Suprapubic skin (tissue), 3 donors: ENCODE measurements around the gene PTPN14.

ENCODE experiments used
- POLR2A ChIP-seq, 2 donors: fragments of 450-650 bp; IDR thresholded peaks; one replicate each; pipeline ENCODE4 v1.6.1; 2017; ENCODE audit warnings: antibody characterized with exemption in 2 of 2, mild to moderate bottlenecking in 2 of 2, moderate library complexity in 2 of 2
- TF ChIP-seq, protein P1 (sequence below), 2 donors: fragments of 200-600 bp in 1 of 2; fragments of 450-650 bp in 1 of 2; sonication (generic) in 1 of 2; IDR thresholded peaks; one replicate each; pipeline ENCODE4 v1.5.1; 2016 to 2019; ENCODE audit warnings: antibody characterized with exemption in 2 of 2, mild to moderate bottlenecking in 1 of 2, moderate library complexity in 1 of 2

DNA sequence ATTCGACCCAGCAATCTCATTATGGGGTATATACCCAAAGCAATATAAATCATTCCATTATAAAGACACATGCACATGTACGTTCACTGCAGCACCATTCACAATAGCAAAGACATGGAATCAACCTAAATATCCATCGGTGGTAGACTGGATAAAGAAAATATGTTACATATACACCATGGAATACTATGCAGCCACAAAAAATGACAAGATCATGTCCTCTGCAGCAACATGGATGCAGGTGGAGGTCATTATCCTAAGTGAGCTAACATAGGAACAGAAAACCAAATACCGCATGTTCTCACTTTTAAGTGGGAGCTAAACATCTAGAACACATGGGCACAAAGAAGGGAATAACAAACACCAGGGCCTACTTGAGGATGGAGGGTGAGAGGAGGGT is 115.5 kb downstream of the PTPN14 start:
- TF ChIP-seq, protein P1, sequence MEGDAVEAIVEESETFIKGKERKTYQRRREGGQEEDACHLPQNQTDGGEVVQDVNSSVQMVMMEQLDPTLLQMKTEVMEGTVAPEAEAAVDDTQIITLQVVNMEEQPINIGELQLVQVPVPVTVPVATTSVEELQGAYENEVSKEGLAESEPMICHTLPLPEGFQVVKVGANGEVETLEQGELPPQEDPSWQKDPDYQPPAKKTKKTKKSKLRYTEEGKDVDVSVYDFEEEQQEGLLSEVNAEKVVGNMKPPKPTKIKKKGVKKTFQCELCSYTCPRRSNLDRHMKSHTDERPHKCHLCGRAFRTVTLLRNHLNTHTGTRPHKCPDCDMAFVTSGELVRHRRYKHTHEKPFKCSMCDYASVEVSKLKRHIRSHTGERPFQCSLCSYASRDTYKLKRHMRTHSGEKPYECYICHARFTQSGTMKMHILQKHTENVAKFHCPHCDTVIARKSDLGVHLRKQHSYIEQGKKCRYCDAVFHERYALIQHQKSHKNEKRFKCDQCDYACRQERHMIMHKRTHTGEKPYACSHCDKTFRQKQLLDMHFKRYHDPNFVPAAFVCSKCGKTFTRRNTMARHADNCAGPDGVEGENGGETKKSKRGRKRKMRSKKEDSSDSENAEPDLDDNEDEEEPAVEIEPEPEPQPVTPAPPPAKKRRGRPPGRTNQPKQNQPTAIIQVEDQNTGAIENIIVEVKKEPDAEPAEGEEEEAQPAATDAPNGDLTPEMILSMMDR (IDR thresholded peaks at IDR 0.05), result no peak
- no peak for TF ChIP-seq POLR2A (IDR thresholded peaks at IDR 0.05)
